Parathyroid adenoma (tissue), 2 donors: Measurements from ENCODE around the gene DGLUCY.

Experiments used
- H2AFZ ChIP-seq: fragments of 300-600 bp; sonication (generic); one replicate; pipeline ENCODE4 v1.7.0; 2017; ENCODE audit warnings: antibody characterized with exemption, mild to moderate bottlenecking
- H3K27ac ChIP-seq: fragments of 300-600 bp; sonication (generic); one replicate; pipeline ENCODE4 v1.7.0; 2017
- H3K27me3 ChIP-seq: fragments of 300-600 bp; sonication (generic); one replicate; pipeline ENCODE4 v1.7.0; 2017; ENCODE audit warnings: low read length; ENCODE audit not compliant: control insufficient read depth, insufficient read depth
- H3K36me3 ChIP-seq: fragments of 300-600 bp; sonication (generic); one replicate; pipeline ENCODE4 v1.7.0; 2017; ENCODE audit warnings: low read length; ENCODE audit not compliant: control insufficient read depth, insufficient read depth
- H3K4me1 ChIP-seq: fragments of 300-600 bp; sonication (generic); one replicate; pipeline ENCODE4 v1.7.0; 2017; ENCODE audit warnings: control low read depth
- H3K4me2 ChIP-seq: fragments of 300-600 bp; sonication (generic); one replicate; pipeline ENCODE4 v1.7.0; 2017; ENCODE audit warnings: low read length
- H3K4me3 ChIP-seq: fragments of 300-600 bp; sonication (generic); one replicate; pipeline ENCODE4 v1.7.0; 2017; ENCODE audit warnings: low read depth, low read length
- H3K79me2 ChIP-seq: fragments of 300-600 bp; sonication (generic); one replicate; pipeline ENCODE4 v1.7.0; 2017; ENCODE audit warnings: control low read depth
- H3K9ac ChIP-seq: fragments of 300-600 bp; sonication (generic); one replicate; pipeline ENCODE4 v1.7.0; 2017; ENCODE audit warnings: mild to moderate bottlenecking
- H3K9me3 ChIP-seq: fragments of 300-600 bp; sonication (generic); one replicate; pipeline ENCODE4 v1.7.0; 2017; ENCODE audit warnings: low read length; ENCODE audit not compliant: control insufficient read depth
- CTCF ChIP-seq: fragments of 300-600 bp; sonication (generic); IDR thresholded peaks from one replicate; pipeline ENCODE4 v1.7.0; 2017; ENCODE audit warnings: antibody characterized with exemption, mild to moderate bottlenecking
- donor health status: primary hyperparathyroidism.

Gene DGLUCY

GRCh38 chr14:91114079-91115065, 499 bp downstream of the DGLUCY start:
- Histone ChIP-seq H3K9ac (no peak overlapping the region), H3K27me3 (no peaks in the 10 kb centered on the region), H3K79me2 (peaks cover 24% of the 10 kb centered on the region), H3K4me1 (peaks cover 29% of the 10 kb centered on the region), H3K36me3 (no peaks in the 10 kb centered on the region), H3K4me3 (peak overlapping the region; percentile 59), H3K27ac (peak overlapping the region; percentile 77), H2AFZ (peak overlapping the region; percentile 76), H3K9me3 (peaks cover 4% of the 10 kb centered on the region), H3K4me2 (peak overlapping the region; percentile 67)
- TF ChIP-seq CTCF, result no peak

- Histone ChIP-seq H3K9me3 (peaks cover 4% of the 10 kb centered on the region), H3K4me3 (peak overlapping the region; percentile 59), H3K79me2 (peaks cover 29% of the 10 kb centered on the region), H2AFZ (no peak overlapping the region), H3K4me2 (peak overlapping the region; percentile 67), H3K27me3 (no peaks in the 10 kb centered on the region), H3K27ac (peak overlapping the region; percentile 77), H3K4me1 (peaks cover 29% of the 10 kb centered on the region), H3K9ac (no peak overlapping the region), H3K36me3 (no peaks in the 10 kb centered on the region)
- no peak for TF ChIP-seq CTCF
Observed at GRCh38 chr14:91115986-91116770, 2.3 kb downstream of the DGLUCY start.

DNA sequence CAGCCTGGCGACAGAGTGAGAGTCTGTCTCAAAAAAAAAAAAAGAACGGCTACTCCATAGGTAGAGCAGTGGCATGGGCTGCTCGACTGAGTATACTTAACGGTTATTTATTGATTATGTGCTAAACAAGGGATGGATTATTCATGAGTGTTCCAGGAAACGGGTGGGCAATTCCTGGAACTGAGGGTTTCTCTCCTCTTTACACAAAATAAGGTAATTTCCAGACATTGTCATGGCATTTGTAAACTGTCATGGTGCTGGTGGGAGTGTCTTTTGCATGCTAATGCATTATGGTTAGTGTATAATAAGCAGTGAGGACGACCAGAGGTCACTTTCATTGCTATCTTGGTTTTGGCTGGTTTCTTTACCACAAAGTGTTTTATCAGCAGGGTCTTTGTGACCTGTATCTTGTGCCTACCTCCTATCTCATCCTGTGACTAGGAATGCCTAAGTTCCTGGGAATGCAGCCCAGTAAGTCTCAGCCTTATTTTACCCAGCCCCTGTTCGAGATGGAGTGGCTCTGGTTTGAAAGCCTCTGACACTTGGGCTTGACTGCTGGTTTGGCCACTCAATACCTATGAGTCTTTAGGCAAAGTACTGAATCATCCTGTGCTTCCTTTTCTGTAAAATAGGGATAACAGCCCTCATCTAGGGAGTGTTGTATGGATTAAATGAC, 3.2 kb downstream of the DGLUCY start:
- Histone ChIP-seq H3K4me2 (no peak overlapping the region), H3K4me1 (peaks cover 29% of the 10 kb centered on the region), H2AFZ (no peak overlapping the region)

GRCh38 chr14:91117960-91118359, 4.1 kb downstream of the DGLUCY start:
- Histone ChIP-seq H3K9me3 (peaks cover 4% of the 10 kb centered on the region), H3K4me2 (no peak overlapping the region), H3K9ac (no peak overlapping the region), H2AFZ (no peak overlapping the region), H3K4me3 (no peak overlapping the region), H3K36me3 (no peaks in the 10 kb centered on the region), H3K79me2 (peaks cover 32% of the 10 kb centered on the region), H3K4me1 (peaks cover 29% of the 10 kb centered on the region), H3K27ac (no peak overlapping the region), H3K27me3 (no peaks in the 10 kb centered on the region)
- TF ChIP-seq CTCF, result no peak

More for the DNA sequence above, 3.2 kb downstream of the DGLUCY start:
- Histone ChIP-seq H3K9ac (no peak overlapping the region), H3K27me3 (no peaks in the 10 kb centered on the region), H3K27ac (no peak overlapping the region), H3K9me3 (peaks cover 4% of the 10 kb centered on the region), H3K79me2 (peaks cover 29% of the 10 kb centered on the region), H3K4me3 (no peak overlapping the region), H3K36me3 (no peaks in the 10 kb centered on the region)
- no peak for TF ChIP-seq CTCF
